NCI-H524 treated with DMSO at 0.1 percent for 48 hours (cell line): Measurements from ENCODE around the gene CLSTN1.
"Not testable (repeated sequence)": the region's sequence is repeated elsewhere in the genome, so short reads cannot be mapped to it uniquely, and the experiment has no call there.

Experiments
- DNase-seq: peaks from one replicate; lab custom pipeline; 2025; lab: John Stamatoyannopoulos, UW

The CLSTN1 gene

GRCh38 chr1:9797049-9797448 is 26.7 kb downstream of the CLSTN1 start:
- no peak for DNase-seq

GRCh38 chr1:9794081-9794480 is 29.7 kb downstream of the CLSTN1 start:
- DNase-seq = no peak

GRCh38 chr1:9793291-9793690 is 30.5 kb downstream of the CLSTN1 start:
- DNase-seq = no peak

GRCh38 chr1:9792156-9793042 is 31.4 kb downstream of the CLSTN1 start:
- DNase-seq = peak; percentile 88

- DNase-seq = not testable (repeated sequence)
Measured at GRCh38 chr1:9789700-9790099, 34.1 kb downstream of the CLSTN1 start.

- DNase-seq = no peak
Measured at GRCh38 chr1:9787702-9788101, 36.1 kb downstream of the CLSTN1 start.

- DNase-seq = no peak
Measured at GRCh38 chr1:9785406-9785805, 38.4 kb downstream of the CLSTN1 start.

GRCh38 chr1:9784508-9785133 is 39.1 kb downstream of the CLSTN1 start:
- DNase-seq = peak; percentile 39

GRCh38 chr1:9782897-9783296 is 40.9 kb downstream of the CLSTN1 start:
- DNase-seq = no peak

- DNase-seq = no peak
Measured at GRCh38 chr1:9782116-9782751, 41.5 kb downstream of the CLSTN1 start.

GRCh38 chr1:9780554-9781110 is 43.1 kb downstream of the CLSTN1 start:
- DNase-seq = no peak

- no peak for DNase-seq
Measured at GRCh38 chr1:9778905-9779304, 44.9 kb downstream of the CLSTN1 start.

- no peak for DNase-seq
Measured at GRCh38 chr1:9776685-9777084, 47.1 kb downstream of the CLSTN1 start.

- no peak for DNase-seq
Measured at GRCh38 chr1:9774712-9775679, 48.8 kb downstream of the CLSTN1 start.

GRCh38 chr1:9770298-9770697 is 53.5 kb downstream of the CLSTN1 start:
- no peak for DNase-seq

- DNase-seq = no peak
Measured at GRCh38 chr1:9768983-9769382, 54.8 kb downstream of the CLSTN1 start.

GRCh38 chr1:9767964-9768668 is 55.6 kb downstream of the CLSTN1 start:
- no peak for DNase-seq

GRCh38 chr1:9766759-9767442 is 56.9 kb downstream of the CLSTN1 start:
- DNase-seq = no peak

GRCh38 chr1:9764550-9764949 is 59.2 kb downstream of the CLSTN1 start:
- no peak for DNase-seq

GRCh38 chr1:9763914-9764313 is 59.9 kb downstream of the CLSTN1 start:
- DNase-seq = no peak
